Fibroblast of pulmonary artery (primary cell): ENCODE results near the gene SMAD3.

Experiments
- DNase-seq: peaks from one replicate; pipeline ENCODE4 v3.0.0-alpha.2; 2010; ENCODE audit warnings: low read depth
- H3K4me3 ChIP-seq: replicated peaks from 2 replicates; pipeline ENCODE4 v1.5.1; 2011; ENCODE audit warnings: low read depth, mild to moderate bottlenecking, control low read depth, low read length, moderate library complexity
- CTCF ChIP-seq: IDR thresholded peaks from 2 replicates; pipeline ENCODE4 v1.5.1; 2011; ENCODE audit warnings: mild to moderate bottlenecking, control low read depth, low read length, inconsistent platforms; ENCODE audit errors: missing control alignments

The SMAD3 gene

GRCh38 chr15:67076147-67076843 lies 10.9 kb downstream of the SMAD3 start:
- no peak overlapping the region for H3K4me3 ChIP-seq
- DNase-seq, result peak; percentile 86
- no peak for TF ChIP-seq CTCF

- no peak for DNase-seq
- no peak overlapping the region for H3K4me3 ChIP-seq
- TF ChIP-seq CTCF, result no peak
Observed at GRCh38 chr15:67077641-67078215, 12.3 kb downstream of the SMAD3 start.

- DNase-seq, result no peak
- no peak overlapping the region for H3K4me3 ChIP-seq
- no peak for TF ChIP-seq CTCF
Observed at GRCh38 chr15:67079361-67079760, 14.0 kb downstream of the SMAD3 start.

GRCh38 chr15:67080118-67080899 lies 14.9 kb downstream of the SMAD3 start:
- DNase-seq, result peak; percentile 81
- H3K4me3 ChIP-seq, result no peak overlapping the region
- no peak for TF ChIP-seq CTCF

GRCh38 chr15:67080900-67081431 lies 15.6 kb downstream of the SMAD3 start:
- peak; percentile 67 for DNase-seq
- H3K4me3 ChIP-seq, result no peak overlapping the region
- TF ChIP-seq CTCF, result no peak

GRCh38 chr15:67082007-67082536 lies 16.7 kb downstream of the SMAD3 start:
- DNase-seq, result no peak
- H3K4me3 ChIP-seq, result no peak overlapping the region
- no peak for TF ChIP-seq CTCF
